Occipital lobe (tissue), 2 donors: ENCODE measurements around the gene PKIB. TPM values are rescaled to one million over a fixed set of nuclear protein-coding genes. Genes with fewer than 3 reads are reported as not detected.
A peak's percentile ranks its signal among the peaks of the same experiment; 100 is the strongest.

ENCODE experiments used
- DNase-seq: peaks from one replicate; lab custom pipeline; 2025; lab: John Stamatoyannopoulos, UW
- total RNA-seq: library from RNA; depleted of rRNA; stranded (reverse); fragments of >200 nt; gene quantifications from one replicate; pipeline ENCODE4 v1.2.3, GENCODE V29; 2014

PKIB gene
- total RNA-seq, 1 donor from 2014 or later: 1.7 TPM

GRCh38 chr6:122709922-122710512 is 99.8 kb downstream of the PKIB start:
- no peak for DNase-seq

- DNase-seq: no peak
Observed at GRCh38 chr6:122710908-122711635, 100.9 kb downstream of the PKIB start.

- DNase-seq: no peak
Observed at GRCh38 chr6:122712093-122712447, 101.9 kb downstream of the PKIB start.

GRCh38 chr6:122712448-122713137 is 102.4 kb downstream of the PKIB start:
- DNase-seq: no peak

GRCh38 chr6:122713138-122713537 is 102.9 kb downstream of the PKIB start:
- DNase-seq: no peak

- DNase-seq: no peak
Observed at GRCh38 chr6:122714059-122714458, 103.9 kb downstream of the PKIB start.

- no peak for DNase-seq
Observed at GRCh38 chr6:122715725-122716124, 105.5 kb downstream of the PKIB start.

GRCh38 chr6:122717350-122717749 is 107.1 kb downstream of the PKIB start:
- peak; percentile 2 for DNase-seq

- DNase-seq: no peak
Observed at GRCh38 chr6:122718616-122719015, 108.4 kb downstream of the PKIB start.

- DNase-seq: no peak
Observed at GRCh38 chr6:122719176-122719575, 109.0 kb downstream of the PKIB start.

- no peak for DNase-seq
Observed at GRCh38 chr6:122722746-122723145, 112.5 kb downstream of the PKIB start.

GRCh38 chr6:122726649-122727048 is 116.4 kb downstream of the PKIB start:
- no peak for DNase-seq

GRCh38 chr6:122727244-122727643 is 117.0 kb downstream of the PKIB start:
- no peak for DNase-seq

- no peak for DNase-seq
Observed at GRCh38 chr6:122730334-122730733, 120.1 kb downstream of the PKIB start.

- no peak for DNase-seq
Observed at GRCh38 chr6:122730775-122731386, 120.7 kb downstream of the PKIB start.

- no peak for DNase-seq
Observed at GRCh38 chr6:122733259-122733658, 123.1 kb downstream of the PKIB start.

GRCh38 chr6:122734529-122735395 is 124.6 kb downstream of the PKIB start:
- DNase-seq: no peak

GRCh38 chr6:122735582-122735981 is 125.4 kb downstream of the PKIB start:
- no peak for DNase-seq

GRCh38 chr6:122736163-122736562 is 126.0 kb downstream of the PKIB start:
- DNase-seq: no peak

- DNase-seq: no peak
Observed at GRCh38 chr6:122736616-122737015, 126.4 kb downstream of the PKIB start.

GRCh38 chr6:122740091-122740490 is 129.9 kb downstream of the PKIB start:
- no peak for DNase-seq
